IPS-15b (cell line): ENCODE measurements around the gene NDUFA12.

Experiments
- H3K27me3 ChIP-seq: one replicate; pipeline ENCODE4 v1.6.1; 2013; ENCODE audit warnings: low read length; ENCODE audit not compliant: control insufficient read depth, insufficient read depth
- H3K36me3 ChIP-seq: one replicate; pipeline ENCODE4 v1.6.1; 2013; ENCODE audit warnings: low read length; ENCODE audit not compliant: control insufficient read depth, insufficient read depth
- H3K4me1 ChIP-seq: one replicate; pipeline ENCODE4 v1.6.1; 2013; ENCODE audit warnings: mild to moderate bottlenecking, low read length; ENCODE audit not compliant: control insufficient read depth, insufficient read depth
- H3K4me3 ChIP-seq: one replicate; pipeline ENCODE4 v1.5.1; 2013; ENCODE audit warnings: low read depth, low read length
- H3K9ac ChIP-seq: one replicate; pipeline ENCODE4 v1.6.1; 2013; ENCODE audit warnings: low read depth, mild to moderate bottlenecking, low read length
- H3K9me3 ChIP-seq: one replicate; pipeline ENCODE4 v1.6.1; 2013; ENCODE audit warnings: mild to moderate bottlenecking, low read length; ENCODE audit not compliant: control insufficient read depth, insufficient read depth

The NDUFA12 gene

GRCh38 chr12:94930772-94931171 lies 72.7 kb downstream of the NDUFA12 start:
- Histone ChIP-seq H3K9ac (no peak overlapping the region), H3K4me3 (no peak overlapping the region), H3K9me3 (no peaks in the 10 kb centered on the region), H3K36me3 (no peaks in the 10 kb centered on the region), H3K4me1 (no peaks in the 10 kb centered on the region), H3K27me3 (no peaks in the 10 kb centered on the region)

DNA sequence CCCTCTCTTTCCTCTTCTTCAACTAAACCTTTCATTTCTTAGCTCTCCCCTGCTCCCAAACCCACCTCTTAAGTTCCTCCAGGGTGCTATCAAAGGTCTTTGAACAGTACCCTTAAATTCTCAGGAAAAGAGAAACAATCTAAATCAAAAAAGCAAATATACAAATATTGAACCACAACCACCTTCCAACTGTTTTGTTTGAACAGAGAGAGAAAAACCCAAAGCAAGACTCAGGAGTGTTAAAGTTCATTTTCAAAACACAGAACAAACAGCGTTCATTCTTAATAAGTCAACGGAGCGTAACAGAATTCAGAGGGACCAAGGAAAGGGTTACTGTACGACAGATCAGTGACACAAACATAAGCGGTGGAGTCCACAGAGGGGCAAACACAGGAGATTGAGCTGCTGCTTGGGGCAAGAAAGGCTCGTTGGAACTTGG lies 73.3 kb downstream of the NDUFA12 start:
- H3K36me3 ChIP-seq: no peaks in the 10 kb centered on the region
- H3K4me1 ChIP-seq: no peaks in the 10 kb centered on the region
- H3K9me3 ChIP-seq: no peaks in the 10 kb centered on the region
- no peak overlapping the region for H3K9ac ChIP-seq
- H3K27me3 ChIP-seq: no peaks in the 10 kb centered on the region
- no peak overlapping the region for H3K4me3 ChIP-seq

DNA sequence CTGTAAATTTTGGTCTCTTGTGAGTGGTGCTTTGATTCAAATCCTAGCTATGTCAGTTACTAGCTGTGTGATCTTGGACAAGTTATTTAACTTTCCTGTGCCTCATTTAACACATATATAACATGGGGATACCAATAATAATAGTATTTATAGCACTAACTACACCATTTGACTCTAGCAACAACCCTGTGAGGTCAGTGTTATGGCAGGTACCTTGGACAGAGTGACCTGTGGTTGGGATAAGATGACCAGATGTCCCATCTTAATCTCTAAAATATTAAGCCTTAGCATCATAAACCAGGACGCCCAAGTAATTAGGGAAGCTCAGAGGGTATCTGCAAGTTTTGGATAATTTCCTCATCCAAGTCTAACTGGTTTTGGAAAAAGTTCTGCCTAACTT lies 73.7 kb downstream of the NDUFA12 start:
- no peaks in the 10 kb centered on the region for H3K27me3 ChIP-seq
- H3K36me3 ChIP-seq: no peaks in the 10 kb centered on the region
- no peak overlapping the region for H3K4me3 ChIP-seq
- no peaks in the 10 kb centered on the region for H3K9me3 ChIP-seq
- H3K4me1 ChIP-seq: no peaks in the 10 kb centered on the region
- H3K9ac ChIP-seq: no peak overlapping the region

- H3K27me3 ChIP-seq: no peaks in the 10 kb centered on the region
- no peaks in the 10 kb centered on the region for H3K9me3 ChIP-seq
- no peak overlapping the region for H3K4me3 ChIP-seq
- no peak overlapping the region for H3K9ac ChIP-seq
- H3K36me3 ChIP-seq: no peaks in the 10 kb centered on the region
- peaks cover 9% of the 10 kb centered on the region for H3K4me1 ChIP-seq
Measured at GRCh38 chr12:94925729-94926128, 77.8 kb downstream of the NDUFA12 start.

GRCh38 chr12:94925206-94925605 lies 78.3 kb downstream of the NDUFA12 start:
- Histone ChIP-seq H3K36me3 (no peaks in the 10 kb centered on the region), H3K4me1 (peaks cover 9% of the 10 kb centered on the region), H3K27me3 (no peaks in the 10 kb centered on the region), H3K9me3 (no peaks in the 10 kb centered on the region), H3K9ac (no peak overlapping the region), H3K4me3 (no peak overlapping the region)

GRCh38 chr12:94922561-94922960 lies 80.9 kb downstream of the NDUFA12 start:
- Histone ChIP-seq H3K27me3 (no peaks in the 10 kb centered on the region), H3K4me1 (peaks cover 9% of the 10 kb centered on the region), H3K9ac (no peak overlapping the region), H3K9me3 (no peaks in the 10 kb centered on the region), H3K4me3 (no peak overlapping the region), H3K36me3 (no peaks in the 10 kb centered on the region)
